Measurements from ENCODE around the gene ZNF709.
A peak's percentile ranks its signal among the peaks of the same experiment; 100 is the strongest.
"Not testable (repeated sequence)": the region's sequence is repeated elsewhere in the genome, so short reads cannot be mapped to it uniquely, and the experiment has no call there.

Gene ZNF709

GRCh38 chr19:12484011-12484370 lies 625 bp downstream of the ZNF709 start:
- Mint-ChIP-seq H3K27ac (ENCODE audit: low read depth) (peak overlapping the region; percentile 82), H3K36me3 (ENCODE audit: insufficient read depth) (peaks cover 4% of the 10 kb centered on the region), H3K27me3 (no peaks in the 10 kb centered on the region), H3K4me3 (peak overlapping the region; percentile 94), H3K4me1 (peaks cover 31% of the 10 kb centered on the region), H3K9me3 (no peaks in the 10 kb centered on the region)
- ATAC-seq (replicated peaks; ENCODE audit: extremely low read depth, poor library complexity, severe bottlenecking) (no peak), DNase-seq (ENCODE audit: low spot score in 2 of 2) (no peak)

DNA sequence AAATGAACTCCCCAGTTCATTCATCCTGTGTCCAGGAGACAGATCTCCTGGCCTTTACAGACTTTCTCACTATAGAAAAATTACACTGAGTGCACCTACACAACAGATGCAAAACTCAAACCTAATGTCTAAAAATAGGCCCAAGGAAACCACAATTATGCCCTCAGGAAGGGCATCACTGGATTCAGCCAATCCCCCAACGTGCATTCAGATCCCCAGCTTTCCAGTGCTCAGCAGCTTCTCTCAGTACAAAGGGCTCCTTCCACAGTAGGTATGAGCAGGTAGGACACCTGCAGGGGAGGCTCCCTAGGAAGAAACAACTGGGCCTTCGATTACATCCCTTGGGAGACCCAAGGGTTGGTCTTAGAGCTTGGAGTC lies 2.1 kb downstream of the ZNF709 start:
- Mint-ChIP-seq H3K4me3 (no peak overlapping the region), H3K9me3 (no peaks in the 10 kb centered on the region), H3K27ac (ENCODE audit: low read depth) (peak overlapping the region; percentile 19), H3K27me3 (no peaks in the 10 kb centered on the region), H3K4me1 (peaks cover 43% of the 10 kb centered on the region), H3K36me3 (ENCODE audit: insufficient read depth) (peaks cover 4% of the 10 kb centered on the region)
- ATAC-seq (replicated peaks; ENCODE audit: extremely low read depth, poor library complexity, severe bottlenecking) (no peak), DNase-seq (ENCODE audit: low spot score in 2 of 2) (no peak)

GRCh38 chr19:12481781-12482508 lies 2.7 kb downstream of the ZNF709 start:
- peaks cover 43% of the 10 kb centered on the region for H3K4me1 Mint-ChIP-seq
- no peak overlapping the region for H3K4me3 Mint-ChIP-seq
- H3K36me3 Mint-ChIP-seq (ENCODE audit: insufficient read depth), result peaks cover 4% of the 10 kb centered on the region
- DNase-seq (ENCODE audit: low spot score in 2 of 2), result no peak
- no peaks in the 10 kb centered on the region for H3K27me3 Mint-ChIP-seq
- no peak for ATAC-seq (replicated peaks; ENCODE audit: extremely low read depth, poor library complexity, severe bottlenecking)
- H3K9me3 Mint-ChIP-seq, result no peaks in the 10 kb centered on the region
- peak overlapping the region; percentile 19 for H3K27ac Mint-ChIP-seq (ENCODE audit: low read depth)

- H3K27me3 Mint-ChIP-seq, result no peaks in the 10 kb centered on the region
- H3K9me3 Mint-ChIP-seq, result no peaks in the 10 kb centered on the region
- DNase-seq (ENCODE audit: low spot score in 2 of 2) (no peak), ATAC-seq (replicated peaks; ENCODE audit: extremely low read depth, poor library complexity, severe bottlenecking) (no peak)
- H3K36me3 Mint-ChIP-seq (ENCODE audit: insufficient read depth), result peaks cover 2% of the 10 kb centered on the region
- H3K4me1 Mint-ChIP-seq, result peaks cover 38% of the 10 kb centered on the region
- H3K27ac Mint-ChIP-seq (ENCODE audit: low read depth), result peak overlapping the region; percentile 54
- no peak overlapping the region for H3K4me3 Mint-ChIP-seq
Observed at GRCh38 chr19:12478234-12478941, 6.2 kb downstream of the ZNF709 start.

- ATAC-seq (replicated peaks; ENCODE audit: extremely low read depth, poor library complexity, severe bottlenecking); H3K27me3 Mint-ChIP-seq; H3K4me1 Mint-ChIP-seq; H3K9me3 Mint-ChIP-seq; H3K4me3 Mint-ChIP-seq; DNase-seq (ENCODE audit: low spot score in 2 of 2); H3K27ac Mint-ChIP-seq (ENCODE audit: low read depth); H3K36me3 Mint-ChIP-seq (ENCODE audit: insufficient read depth): not testable (repeated sequence)
Observed at GRCh38 chr19:12467651-12468050, 17.0 kb downstream of the ZNF709 start.

- H3K27me3 Mint-ChIP-seq, result no peaks in the 10 kb centered on the region
- H3K4me3 Mint-ChIP-seq, result no peak overlapping the region
- H3K36me3 Mint-ChIP-seq (ENCODE audit: insufficient read depth), result peaks cover 10% of the 10 kb centered on the region
- ATAC-seq (replicated peaks; ENCODE audit: extremely low read depth, poor library complexity, severe bottlenecking), result no peak
- no peaks in the 10 kb centered on the region for H3K4me1 Mint-ChIP-seq
- H3K27ac Mint-ChIP-seq (ENCODE audit: low read depth), result no peak overlapping the region
- peaks cover 15% of the 10 kb centered on the region for H3K9me3 Mint-ChIP-seq
- no peak for DNase-seq (ENCODE audit: low spot score in 2 of 2)
Observed at GRCh38 chr19:12465211-12465610, 19.4 kb downstream of the ZNF709 start.

DNA sequence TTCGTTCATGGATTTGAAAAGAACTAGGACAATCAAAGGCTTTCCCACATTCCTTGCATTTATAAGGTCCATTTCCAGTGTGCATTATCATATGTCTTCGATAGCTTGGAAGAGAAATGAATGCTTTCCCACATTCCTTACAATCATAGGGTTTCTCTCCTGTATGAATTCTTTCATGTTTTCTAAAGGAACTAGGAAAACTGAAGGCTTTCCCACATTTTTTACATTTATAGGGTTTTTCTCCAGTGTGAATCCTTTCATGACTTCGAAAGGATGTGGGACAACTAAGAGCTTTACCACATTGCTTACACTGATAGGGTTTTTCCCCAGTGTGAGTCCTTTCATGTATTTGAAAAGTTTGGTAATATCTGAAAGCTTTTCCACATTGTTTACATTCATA lies 19.8 kb downstream of the ZNF709 start:
- H3K27ac Mint-ChIP-seq (ENCODE audit: low read depth), result no peak overlapping the region
- H3K9me3 Mint-ChIP-seq, result peaks cover 15% of the 10 kb centered on the region
- H3K36me3 Mint-ChIP-seq (ENCODE audit: insufficient read depth), result peaks cover 10% of the 10 kb centered on the region
- no peak for DNase-seq (ENCODE audit: low spot score in 2 of 2)
- no peak overlapping the region for H3K4me3 Mint-ChIP-seq
- H3K27me3 Mint-ChIP-seq, result no peaks in the 10 kb centered on the region
- no peaks in the 10 kb centered on the region for H3K4me1 Mint-ChIP-seq
- no peak for ATAC-seq (replicated peaks; ENCODE audit: extremely low read depth, poor library complexity, severe bottlenecking)

- H3K27ac Mint-ChIP-seq (ENCODE audit: low read depth); H3K4me1 Mint-ChIP-seq; H3K27me3 Mint-ChIP-seq; H3K4me3 Mint-ChIP-seq; H3K36me3 Mint-ChIP-seq (ENCODE audit: insufficient read depth); ATAC-seq (replicated peaks; ENCODE audit: extremely low read depth, poor library complexity, severe bottlenecking); DNase-seq (ENCODE audit: low spot score in 2 of 2): not testable (repeated sequence)
- peaks cover 15% of the 10 kb centered on the region for H3K9me3 Mint-ChIP-seq
Observed at GRCh38 chr19:12464139-12464538, 20.5 kb downstream of the ZNF709 start.

DNA sequence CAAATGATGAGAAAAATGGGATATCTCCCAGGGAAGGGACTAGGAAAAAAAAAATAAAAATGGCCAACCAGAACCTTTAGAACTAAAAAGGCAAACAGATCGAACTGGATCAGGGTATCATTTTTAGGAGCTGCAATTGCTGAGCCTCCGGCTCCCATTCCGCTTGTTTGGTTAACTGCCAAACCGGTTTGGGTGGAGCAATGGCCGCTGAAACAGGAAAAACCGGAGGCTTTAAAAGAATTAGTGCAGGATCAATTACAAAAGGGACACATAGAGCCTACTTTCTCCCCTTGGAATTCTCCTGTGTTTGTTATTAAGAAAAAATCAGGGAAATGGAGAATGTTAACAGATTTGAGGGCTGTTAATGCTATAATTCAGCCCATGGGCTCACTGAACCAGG lies 31.1 kb downstream of the ZNF709 start:
- ATAC-seq (replicated peaks; ENCODE audit: extremely low read depth, poor library complexity, severe bottlenecking) (no peak), DNase-seq (ENCODE audit: low spot score in 2 of 2) (no peak)
- Mint-ChIP-seq H3K4me3 (no peak overlapping the region), H3K27me3 (no peaks in the 10 kb centered on the region), H3K27ac (ENCODE audit: low read depth) (no peak overlapping the region), H3K4me1 (no peaks in the 10 kb centered on the region), H3K9me3 (peaks cover 17% of the 10 kb centered on the region), H3K36me3 (ENCODE audit: insufficient read depth) (peaks cover 5% of the 10 kb centered on the region)

DNA sequence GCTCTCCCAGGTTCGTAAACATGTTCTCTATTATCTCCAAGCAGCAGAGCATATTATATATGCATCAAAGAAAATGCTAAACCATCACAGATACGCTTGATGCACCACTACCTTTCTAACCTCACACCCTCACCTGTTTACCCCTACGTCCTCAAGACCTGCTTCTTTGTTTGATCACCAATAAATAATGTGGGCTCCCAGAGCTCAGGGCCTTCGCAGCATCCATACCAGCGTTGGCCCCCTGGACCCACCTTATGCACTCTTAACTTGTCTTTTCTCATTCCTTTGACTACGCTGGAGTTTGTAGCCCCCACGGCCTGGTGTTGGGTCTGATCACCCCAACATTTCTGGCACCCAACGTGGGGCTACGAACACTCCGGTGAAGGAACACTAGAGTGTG lies 33.8 kb downstream of the ZNF709 start:
- no peaks in the 10 kb centered on the region for H3K4me1 Mint-ChIP-seq
- no peak overlapping the region for H3K4me3 Mint-ChIP-seq
- no peak for DNase-seq (ENCODE audit: low spot score in 2 of 2)
- peaks cover 1% of the 10 kb centered on the region for H3K36me3 Mint-ChIP-seq (ENCODE audit: insufficient read depth)
- H3K9me3 Mint-ChIP-seq, result peaks cover 21% of the 10 kb centered on the region
- ATAC-seq (replicated peaks; ENCODE audit: extremely low read depth, poor library complexity, severe bottlenecking), result no peak
- H3K27me3 Mint-ChIP-seq, result no peaks in the 10 kb centered on the region
- no peak overlapping the region for H3K27ac Mint-ChIP-seq (ENCODE audit: low read depth)

GRCh38 chr19:12448808-12449207 lies 35.8 kb downstream of the ZNF709 start:
- H3K36me3 Mint-ChIP-seq (ENCODE audit: insufficient read depth), result peaks cover 1% of the 10 kb centered on the region
- no peak for DNase-seq (ENCODE audit: low spot score in 2 of 2)
- H3K27me3 Mint-ChIP-seq, result no peaks in the 10 kb centered on the region
- H3K4me1 Mint-ChIP-seq, result no peaks in the 10 kb centered on the region
- H3K4me3 Mint-ChIP-seq, result no peak overlapping the region
- no peak for ATAC-seq (replicated peaks; ENCODE audit: extremely low read depth, poor library complexity, severe bottlenecking)
- no peak overlapping the region for H3K27ac Mint-ChIP-seq (ENCODE audit: low read depth)
- peaks cover 29% of the 10 kb centered on the region for H3K9me3 Mint-ChIP-seq

DNA sequence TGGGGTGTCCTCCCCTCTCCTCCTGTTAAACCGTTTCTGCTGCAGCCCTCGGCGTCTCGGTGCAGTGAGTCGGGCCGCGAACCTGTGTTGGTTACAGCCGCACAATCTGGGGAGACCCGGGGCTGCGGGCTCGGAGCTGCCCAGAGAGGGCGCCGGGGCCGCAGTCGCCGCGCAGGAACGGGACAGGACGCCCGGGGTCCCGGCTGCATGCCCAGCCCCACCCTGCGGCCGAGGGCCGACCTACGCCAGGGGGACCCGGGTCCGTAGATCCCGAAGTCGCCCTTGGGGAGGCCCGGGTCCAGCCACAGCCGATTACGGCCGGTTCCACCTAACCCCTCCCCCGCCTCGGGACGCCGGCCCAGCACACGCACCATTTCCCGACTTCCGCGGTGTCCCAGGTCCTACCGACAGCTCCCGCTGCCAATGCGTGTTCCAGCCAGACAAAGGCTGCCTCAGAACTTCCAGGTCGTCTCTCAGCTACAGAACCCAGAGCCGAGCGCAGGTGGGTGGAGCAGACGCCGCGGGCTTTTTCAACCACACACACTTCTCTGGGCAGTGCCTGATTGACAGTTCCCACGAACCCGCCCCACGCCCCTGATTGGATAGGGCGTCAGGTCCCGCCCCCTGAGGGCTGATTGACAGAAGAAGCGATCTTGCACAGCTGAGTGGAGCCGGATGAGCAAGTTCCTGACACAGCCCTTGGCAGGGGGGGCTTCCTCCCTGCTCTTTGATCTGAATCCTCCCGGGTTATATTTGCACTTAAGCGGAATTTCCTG lies 43.9 kb downstream of the ZNF709 start, which contains the start of gene ZNF443:
TSS of gene ZNF443 (minus strand) at position 481 of the 776 bp plus-strand sequence. CDS start at position 374, 107 bp downstream.
- Mint-ChIP-seq H3K9me3 (peaks cover 8% of the 10 kb centered on the region), H3K27ac (ENCODE audit: low read depth) (peak within 1 kb of the TSS; percentile 94), H3K27me3 (no peaks in the 10 kb centered on the region), H3K4me3 (peak within 1 kb of the TSS; percentile 99), H3K36me3 (ENCODE audit: insufficient read depth) (peaks cover 7% of the 10 kb centered on the region), H3K4me1 (peaks cover 10% of the 10 kb centered on the region)
- ATAC-seq (replicated peaks; ENCODE audit: extremely low read depth, poor library complexity, severe bottlenecking) (peak; percentile 98), DNase-seq (ENCODE audit: low spot score in 2 of 2) (peak; percentile 98 to 100)

All from central memory CD8-positive, alpha-beta T cell (primary cell).